Mucosa of descending colon (tissue), 3 donors: ENCODE measurements around the gene OR51B4. TPM values are rescaled to one million over a fixed set of nuclear protein-coding genes. Genes with fewer than 3 reads are reported as not detected.
"Not testable (repeated sequence)": the region's sequence is repeated elsewhere in the genome, so short reads cannot be mapped to it uniquely, and the experiment has no call there.

ENCODE experiments used
- ATAC-seq: fragments of 200-7000 bp; cut with Tn5 transposase; one replicate; pipeline ENCODE4 v1.9.1; 2020; ENCODE audit warnings: mild to moderate bottlenecking, moderate library complexity
- DNase-seq, 3 donors: peaks; one replicate each; pipeline ENCODE4 v3.0.0-alpha.2; 2020
- H3K36me3 ChIP-seq: fragments of 200-600 bp; one replicate; pipeline ENCODE4 v1.8.0; 2021; ENCODE audit warnings: low read depth, mild to moderate bottlenecking
- H3K4me1 ChIP-seq: fragments of 200-600 bp; one replicate; pipeline ENCODE4 v1.8.0; 2021; ENCODE audit warnings: low read depth, mild to moderate bottlenecking
- H3K4me3 ChIP-seq: fragments of 200-600 bp; one replicate; pipeline ENCODE4 v1.8.0; 2021; ENCODE audit warnings: mild to moderate bottlenecking
- H3K9me3 ChIP-seq: fragments of 200-600 bp; one replicate; pipeline ENCODE4 v1.8.0; 2021; ENCODE audit warnings: mild to moderate bottlenecking
- intact Hi-C, 2 donors: fragments of 100-400 bp; cut with DNase I in 1 of 2; cut with micrococcal nuclease in 1 of 2; formaldehyde crosslinking; loops; one replicate each; pipeline versions ENCODE4 v1.11.0 to v1.11.1; 2022; cut with DNase I, micrococcal nuclease
- total RNA-seq, 3 donors: library from RNA; stranded (reverse); fragmentation: NEBNext Ultra II Directional in 2 of 3; extraction: Animal tissue kit (Norgen Biotek cat#: 25700) in 2 of 3; gene quantifications; one replicate each; pipeline versions ENCODE4 v1.2.1 to v1.2.4, GENCODE V29; 2021 to 2023
- TF ChIP-seq, protein P1 (sequence below): fragments of 200-600 bp; IDR thresholded peaks from one replicate; pipeline ENCODE4 v1.8.0; 2022; ENCODE audit warnings: antibody characterized with exemption, mild to moderate bottlenecking
- donor health status: DM: no; HTN: no; CAD: no; lungs with moderate emphysema.
- donor health status: DM: no; HTN: no; CAD: no.
- donor health status: DM: no; HTN: yes; CAD: no.

OR51B4 gene
- total RNA-seq, 3 donors from 2014 or later: not detected

DNA sequence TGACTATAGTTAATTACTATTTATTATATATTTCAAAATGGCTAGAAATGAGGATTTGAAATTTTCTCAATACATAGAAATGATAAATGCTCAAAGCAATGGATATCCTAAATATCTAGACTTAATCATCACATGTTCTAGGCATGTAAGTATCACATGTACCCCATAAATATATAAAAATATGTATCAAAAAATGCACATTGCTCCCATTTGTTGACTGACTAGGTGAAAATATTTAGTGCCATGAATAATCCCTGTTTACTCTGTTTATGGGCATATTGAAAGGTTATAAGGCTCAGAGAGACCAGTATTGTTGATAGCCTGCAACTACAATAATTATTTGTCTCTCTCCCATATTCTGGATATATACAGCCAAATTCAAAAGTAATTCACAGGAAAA, 35.1 kb downstream of the OR51B4 start:
- ATAC-seq (no peak), DNase-seq (no peak)
- TF ChIP-seq, protein P1, sequence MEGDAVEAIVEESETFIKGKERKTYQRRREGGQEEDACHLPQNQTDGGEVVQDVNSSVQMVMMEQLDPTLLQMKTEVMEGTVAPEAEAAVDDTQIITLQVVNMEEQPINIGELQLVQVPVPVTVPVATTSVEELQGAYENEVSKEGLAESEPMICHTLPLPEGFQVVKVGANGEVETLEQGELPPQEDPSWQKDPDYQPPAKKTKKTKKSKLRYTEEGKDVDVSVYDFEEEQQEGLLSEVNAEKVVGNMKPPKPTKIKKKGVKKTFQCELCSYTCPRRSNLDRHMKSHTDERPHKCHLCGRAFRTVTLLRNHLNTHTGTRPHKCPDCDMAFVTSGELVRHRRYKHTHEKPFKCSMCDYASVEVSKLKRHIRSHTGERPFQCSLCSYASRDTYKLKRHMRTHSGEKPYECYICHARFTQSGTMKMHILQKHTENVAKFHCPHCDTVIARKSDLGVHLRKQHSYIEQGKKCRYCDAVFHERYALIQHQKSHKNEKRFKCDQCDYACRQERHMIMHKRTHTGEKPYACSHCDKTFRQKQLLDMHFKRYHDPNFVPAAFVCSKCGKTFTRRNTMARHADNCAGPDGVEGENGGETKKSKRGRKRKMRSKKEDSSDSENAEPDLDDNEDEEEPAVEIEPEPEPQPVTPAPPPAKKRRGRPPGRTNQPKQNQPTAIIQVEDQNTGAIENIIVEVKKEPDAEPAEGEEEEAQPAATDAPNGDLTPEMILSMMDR: no peak

DNA sequence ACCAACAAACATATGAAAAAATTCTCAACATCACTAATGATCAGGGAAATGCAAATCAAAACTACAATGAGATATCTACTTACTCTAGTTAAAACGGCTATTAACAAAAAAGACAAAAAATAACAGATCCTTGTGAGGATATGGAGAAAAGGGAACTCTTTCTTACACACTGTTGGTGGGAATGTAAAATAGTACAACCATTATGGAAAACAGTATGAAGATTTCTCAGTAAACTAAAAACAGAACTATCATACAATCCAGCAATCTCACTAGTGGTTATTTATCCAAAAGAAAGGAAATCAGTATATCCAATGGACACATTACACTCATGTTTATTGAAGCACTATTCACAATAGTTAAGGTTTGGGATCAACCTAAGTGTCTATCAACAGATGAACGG, 35.9 kb downstream of the OR51B4 start:
- DNase-seq (no peak), ATAC-seq (no peak)
- intact Hi-C loops: no loop called here
- H3K4me1 ChIP-seq: no peaks in the 10 kb centered on the region
- H3K9me3 ChIP-seq: no peaks in the 10 kb centered on the region
- TF ChIP-seq, protein P1: no peak
- H3K4me3 ChIP-seq: no peak overlapping the region
- no peaks in the 10 kb centered on the region for H3K36me3 ChIP-seq

More for the DNA sequence above, 35.1 kb downstream of the OR51B4 start:
- H3K4me3 ChIP-seq: no peak overlapping the region
- H3K4me1 ChIP-seq: no peaks in the 10 kb centered on the region
- intact Hi-C loops: no loop called here
- H3K36me3 ChIP-seq: no peaks in the 10 kb centered on the region
- H3K9me3 ChIP-seq: no peaks in the 10 kb centered on the region

DNA sequence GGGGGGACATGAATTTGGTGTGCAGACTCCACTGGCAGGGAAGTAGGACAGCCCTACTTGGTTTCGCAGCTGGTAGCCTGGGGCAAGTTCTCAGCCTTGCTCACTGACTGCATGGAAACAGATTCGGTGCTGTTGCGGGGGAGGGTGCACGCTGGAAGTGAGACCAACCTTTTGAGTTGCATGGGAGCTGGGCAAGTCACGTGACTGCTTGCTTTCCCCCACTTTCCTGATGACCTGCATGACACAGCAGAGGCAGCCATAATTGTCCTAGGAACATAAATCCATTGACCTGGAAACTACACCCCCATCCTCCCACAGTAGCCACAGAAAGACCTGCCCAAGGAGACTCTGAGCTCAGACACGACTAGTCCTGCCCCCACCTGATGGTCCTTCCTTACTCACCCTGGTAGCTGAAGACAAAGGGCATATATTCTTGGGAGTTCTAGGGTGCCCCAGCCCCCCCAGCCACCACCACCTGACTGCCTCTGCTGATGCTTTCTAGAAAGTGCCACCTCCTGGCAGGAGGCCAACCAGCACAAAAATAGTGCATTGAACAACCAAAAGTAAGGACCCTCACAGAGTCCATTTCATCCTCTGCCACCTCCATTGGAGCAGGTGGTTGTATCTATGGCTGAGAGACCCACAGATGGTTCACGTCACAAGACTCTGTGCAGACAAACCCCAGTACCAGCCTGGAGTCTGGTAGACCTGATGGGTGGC, 43.0 kb downstream of the OR51B4 start:
- intact Hi-C loops: no loop called here
- ATAC-seq (no peak), DNase-seq (no peak)
- Histone ChIP-seq H3K36me3 (no peaks in the 10 kb centered on the region), H3K4me3 (no peak overlapping the region), H3K9me3 (no peaks in the 10 kb centered on the region), H3K4me1 (no peaks in the 10 kb centered on the region)
- TF ChIP-seq, protein P1: no peak

DNA sequence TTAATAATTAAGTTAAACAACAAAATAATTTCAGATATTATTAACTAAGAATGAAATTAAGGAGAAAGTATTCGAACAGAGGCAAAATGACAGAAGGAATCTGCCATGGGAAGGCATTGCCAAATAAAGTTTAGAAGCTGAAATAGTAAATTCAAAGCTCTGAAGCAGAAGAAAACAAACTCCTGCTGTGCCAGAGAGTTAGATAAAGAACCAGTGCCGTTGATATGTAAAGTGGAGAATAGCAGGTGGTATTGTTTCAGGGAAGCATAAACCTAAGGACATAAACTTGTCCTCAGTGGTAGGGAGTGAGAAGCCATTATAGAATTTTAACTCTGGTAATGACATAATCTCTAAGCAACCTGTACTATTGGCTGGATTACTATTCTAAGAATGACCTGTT, 44.5 kb downstream of the OR51B4 start:
- Histone ChIP-seq H3K4me1 (no peaks in the 10 kb centered on the region), H3K4me3 (no peak overlapping the region), H3K36me3 (no peaks in the 10 kb centered on the region), H3K9me3 (no peaks in the 10 kb centered on the region)
- TF ChIP-seq, protein P1: no peak
- intact Hi-C loops: no loop called here
- DNase-seq (no peak), ATAC-seq (no peak)

DNA sequence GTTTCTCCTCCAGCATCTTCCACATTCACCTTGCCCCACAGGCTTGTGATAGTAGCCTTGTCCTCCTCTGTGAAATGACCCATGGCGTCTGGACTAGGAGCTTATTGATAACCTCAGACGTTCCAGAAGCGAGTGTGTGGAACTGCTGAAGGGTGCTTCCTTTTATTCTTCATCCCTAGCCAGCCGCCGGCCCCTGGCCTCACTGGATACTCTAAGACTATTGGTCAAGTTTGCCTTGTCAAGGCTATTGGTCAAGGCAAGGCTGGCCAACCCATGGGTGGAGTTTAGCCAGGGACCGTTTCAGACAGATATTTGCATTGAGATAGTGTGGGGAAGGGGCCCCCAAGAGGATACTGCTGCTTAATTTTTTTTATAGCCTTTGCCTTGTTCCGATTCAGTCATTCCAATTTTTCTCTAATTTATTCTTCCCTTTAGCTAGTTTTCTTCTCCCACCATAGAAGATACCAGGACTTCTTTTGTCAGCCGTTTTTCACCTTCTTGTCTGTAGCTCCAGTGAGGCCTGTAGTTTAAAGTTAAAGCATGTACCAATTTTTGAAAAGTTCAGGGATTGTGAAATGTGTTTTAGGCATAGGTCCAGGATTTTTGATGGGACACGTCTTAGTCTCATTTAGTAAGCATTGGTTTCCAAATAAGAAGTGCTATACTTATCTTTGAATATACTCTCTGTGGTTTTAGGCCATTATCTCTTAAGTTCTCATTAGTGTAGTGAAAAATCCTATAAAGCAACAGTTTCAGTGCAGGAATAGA, 46.9 kb downstream of the OR51B4 start, which contains the start of gene HBG2:
Gene HBG2 (minus strand): TSS at position 136 of the 768 bp plus-strand sequence. CDS start 53 bp downstream, at position 83.
- DNase-seq, H3K4me1 ChIP-seq, intact Hi-C loops, ATAC-seq, H3K36me3 ChIP-seq, H3K4me3 ChIP-seq, H3K9me3 ChIP-seq: not testable (repeated sequence)

DNA sequence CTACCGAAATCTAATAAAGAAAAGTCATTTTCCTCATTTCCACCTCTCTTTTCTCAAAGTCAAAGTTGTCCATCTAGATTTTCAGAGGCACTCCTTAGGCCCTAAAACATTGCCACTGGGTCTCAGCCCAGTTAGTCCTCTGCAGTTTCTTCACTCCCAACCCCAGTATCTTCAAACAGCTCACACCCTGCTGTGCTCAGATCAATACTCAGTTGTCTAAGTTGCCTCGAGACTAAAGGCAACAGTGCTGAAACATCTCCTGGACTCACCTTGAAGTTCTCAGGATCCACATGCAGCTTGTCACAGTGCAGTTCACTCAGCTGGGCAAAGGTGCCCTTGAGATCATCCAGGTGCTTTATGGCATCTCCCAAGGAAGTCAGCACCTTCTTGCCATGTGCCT, 47.7 kb downstream of the OR51B4 start:
- H3K4me1 ChIP-seq, DNase-seq, H3K4me3 ChIP-seq, H3K9me3 ChIP-seq, intact Hi-C loops, ATAC-seq, H3K36me3 ChIP-seq: not testable (repeated sequence)

DNA sequence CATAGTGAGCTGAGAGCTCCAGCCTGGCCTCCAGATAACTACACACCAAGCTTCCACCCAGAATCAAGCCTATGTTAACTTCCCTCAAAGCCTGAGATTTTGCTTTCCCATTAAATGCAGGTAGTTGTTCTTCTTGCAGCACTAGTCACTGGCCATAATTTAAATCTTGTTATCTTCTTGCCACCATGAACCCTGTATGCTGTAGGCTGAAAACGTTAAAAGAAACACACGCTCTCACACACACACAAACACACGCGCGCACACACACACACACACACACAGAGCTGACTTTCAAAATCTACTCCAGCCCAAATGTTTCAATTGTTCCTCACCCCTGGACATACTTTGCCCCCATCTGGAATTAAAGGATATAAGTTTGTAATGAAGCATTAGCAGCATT, 48.3 kb downstream of the OR51B4 start:
- H3K9me3 ChIP-seq, DNase-seq, H3K36me3 ChIP-seq, H3K4me1 ChIP-seq, ATAC-seq, intact Hi-C loops, H3K4me3 ChIP-seq: not testable (repeated sequence)
